ENCODE results near the gene CLEC18A.
A peak's percentile ranks its signal among the peaks of the same experiment; 100 is the strongest.

The CLEC18A gene

DNA sequence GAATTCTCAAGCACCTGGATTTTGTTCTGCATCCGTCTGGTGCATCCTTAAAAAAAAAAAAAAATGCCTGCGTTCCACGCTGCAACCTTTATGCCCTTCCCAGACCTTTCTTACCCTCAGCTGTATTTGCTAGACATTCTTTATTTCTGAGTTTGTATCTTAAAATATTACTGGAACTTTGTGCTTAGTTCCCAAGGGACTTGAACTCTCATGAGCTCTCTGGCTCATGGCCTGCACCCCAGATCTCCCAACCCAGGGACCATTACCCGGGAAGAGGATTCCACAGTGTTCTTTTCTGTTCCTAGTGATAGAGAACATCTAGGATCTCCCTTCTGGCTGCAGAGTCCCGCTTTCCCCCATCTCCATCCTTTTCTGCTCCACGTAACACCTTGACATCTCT lies 28.9 kb upstream of the CLEC18A start:
- TF ChIP-seq, protein P1, sequence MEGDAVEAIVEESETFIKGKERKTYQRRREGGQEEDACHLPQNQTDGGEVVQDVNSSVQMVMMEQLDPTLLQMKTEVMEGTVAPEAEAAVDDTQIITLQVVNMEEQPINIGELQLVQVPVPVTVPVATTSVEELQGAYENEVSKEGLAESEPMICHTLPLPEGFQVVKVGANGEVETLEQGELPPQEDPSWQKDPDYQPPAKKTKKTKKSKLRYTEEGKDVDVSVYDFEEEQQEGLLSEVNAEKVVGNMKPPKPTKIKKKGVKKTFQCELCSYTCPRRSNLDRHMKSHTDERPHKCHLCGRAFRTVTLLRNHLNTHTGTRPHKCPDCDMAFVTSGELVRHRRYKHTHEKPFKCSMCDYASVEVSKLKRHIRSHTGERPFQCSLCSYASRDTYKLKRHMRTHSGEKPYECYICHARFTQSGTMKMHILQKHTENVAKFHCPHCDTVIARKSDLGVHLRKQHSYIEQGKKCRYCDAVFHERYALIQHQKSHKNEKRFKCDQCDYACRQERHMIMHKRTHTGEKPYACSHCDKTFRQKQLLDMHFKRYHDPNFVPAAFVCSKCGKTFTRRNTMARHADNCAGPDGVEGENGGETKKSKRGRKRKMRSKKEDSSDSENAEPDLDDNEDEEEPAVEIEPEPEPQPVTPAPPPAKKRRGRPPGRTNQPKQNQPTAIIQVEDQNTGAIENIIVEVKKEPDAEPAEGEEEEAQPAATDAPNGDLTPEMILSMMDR (IDR thresholded peaks at IDR 0.05; ENCODE audit: low read depth, low read length, missing control alignments): no peak
- in situ Hi-C loops (cut with HindIII; ENCODE audit: low sequenced_read_pairs): no loop called here
- no peak for DNase-seq (ENCODE audit: low read depth)
- H3K4me3 ChIP-seq (ENCODE audit: low read depth, low read length): no peak overlapping the region

DNA sequence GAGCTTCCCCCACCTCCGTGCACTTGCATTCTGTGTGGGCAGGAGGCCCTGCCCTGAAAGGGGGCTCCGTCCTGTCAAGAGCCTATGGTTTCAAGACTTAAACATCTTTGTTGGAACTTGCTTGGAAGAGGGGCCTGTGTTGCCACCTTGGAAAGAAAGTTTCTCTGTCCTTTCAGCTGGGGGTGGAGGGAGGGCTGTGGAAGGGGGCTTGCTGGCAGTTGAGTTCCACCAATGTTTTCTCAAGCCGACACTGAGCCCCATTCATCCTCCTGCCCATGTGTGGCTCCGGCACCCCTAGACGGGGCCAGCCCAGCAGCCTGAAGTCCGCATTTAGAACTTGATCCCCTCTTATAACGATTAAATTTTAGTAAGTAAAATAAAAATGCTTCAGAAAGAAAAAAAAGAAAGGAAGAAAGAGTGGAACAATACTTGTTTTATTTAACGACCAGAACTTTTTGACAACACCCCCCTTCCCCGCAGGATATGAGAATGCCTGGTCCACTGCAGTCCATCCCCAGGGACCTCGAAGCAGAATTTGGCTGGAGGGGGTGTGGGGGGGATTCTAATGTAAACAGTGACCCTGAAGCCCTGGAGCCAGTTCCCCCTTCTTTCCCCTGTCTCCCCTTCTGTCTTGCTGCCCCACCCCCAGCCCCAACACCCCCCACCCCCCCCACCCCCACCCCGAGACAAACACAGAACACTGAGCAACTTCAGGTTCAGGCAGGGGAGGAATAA lies 26.9 kb upstream of the CLEC18A start:
- H3K4me3 ChIP-seq (ENCODE audit: low read depth, low read length): no peak overlapping the region
- TF ChIP-seq, protein P1 (IDR thresholded peaks at IDR 0.05; ENCODE audit: low read depth, low read length, missing control alignments): no peak
- DNase-seq (ENCODE audit: low read depth): no peak
- in situ Hi-C loops (cut with HindIII; ENCODE audit: low sequenced_read_pairs): no loop called here

DNA sequence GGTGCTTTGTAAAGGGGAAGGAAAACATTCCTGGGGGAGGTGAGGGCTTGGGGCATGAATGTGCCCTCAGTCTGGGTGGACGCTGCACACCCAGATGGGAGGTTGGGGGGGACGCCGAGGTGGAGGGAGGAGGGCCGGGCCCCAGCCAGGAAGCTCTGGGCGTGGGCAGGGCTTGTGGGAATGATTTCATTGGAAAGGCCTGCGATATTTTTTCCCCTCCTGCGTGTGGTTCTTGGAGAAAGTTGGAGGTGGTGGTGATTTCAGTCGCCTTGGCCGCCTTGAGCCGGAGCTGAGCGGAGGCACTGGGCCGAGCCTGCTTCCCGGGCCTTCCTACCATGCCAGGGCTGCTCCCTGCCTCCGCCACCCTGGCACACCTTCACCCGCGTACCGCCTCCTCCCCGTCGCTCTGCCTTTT lies 26.4 kb upstream of the CLEC18A start:
- no peak overlapping the region for H3K4me3 ChIP-seq (ENCODE audit: low read depth, low read length)
- DNase-seq (ENCODE audit: low read depth): peak; percentile 40
- TF ChIP-seq, protein P1 (IDR thresholded peaks at IDR 0.05; ENCODE audit: low read depth, low read length, missing control alignments): no peak
- in situ Hi-C loops (cut with HindIII; ENCODE audit: low sequenced_read_pairs): no loop called here

DNA sequence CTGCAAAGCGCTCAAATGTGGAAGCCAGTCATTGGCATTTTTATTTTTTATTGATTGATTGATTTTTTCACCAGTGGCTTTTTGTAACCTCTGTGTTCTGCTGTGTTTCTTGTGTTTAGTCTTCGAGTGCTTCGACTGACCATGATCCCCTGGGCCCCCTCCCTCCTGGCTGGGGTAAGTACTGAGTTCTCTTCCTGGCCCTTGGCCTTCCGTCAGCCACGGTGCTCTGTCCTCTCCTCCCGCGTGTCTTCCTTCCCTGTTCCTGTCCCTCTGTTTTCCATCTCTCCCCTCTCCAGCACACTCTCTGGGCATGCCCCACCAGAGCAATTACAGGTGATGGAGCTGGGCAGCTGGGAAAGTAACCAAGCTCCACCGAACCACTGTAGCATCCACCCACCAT lies 25.8 kb upstream of the CLEC18A start:
- no peak overlapping the region for H3K4me3 ChIP-seq (ENCODE audit: low read depth, low read length)
- TF ChIP-seq, protein P1 (IDR thresholded peaks at IDR 0.05; ENCODE audit: low read depth, low read length, missing control alignments): no peak
- in situ Hi-C loops (cut with HindIII; ENCODE audit: low sequenced_read_pairs): no loop called here
- DNase-seq (ENCODE audit: low read depth): no peak

DNA sequence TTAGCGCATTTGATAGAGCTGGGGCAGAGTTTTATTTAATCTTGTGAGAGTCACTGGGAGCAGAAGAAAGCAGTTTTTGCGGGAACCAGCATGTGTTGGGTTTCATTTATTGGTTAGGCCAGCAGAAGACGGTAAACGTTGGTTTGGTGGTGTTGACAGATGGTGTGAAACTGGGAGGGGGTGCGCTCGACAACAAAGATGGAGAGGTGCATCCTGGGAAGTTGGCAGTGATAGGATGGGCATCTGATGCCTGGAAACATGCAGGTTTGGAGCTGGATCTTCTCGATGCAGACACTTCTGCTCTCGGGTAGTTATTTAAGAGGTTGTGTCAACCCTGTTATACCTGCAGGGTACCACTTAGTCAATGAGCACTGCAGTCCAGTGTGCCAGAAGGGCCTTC lies 24.9 kb upstream of the CLEC18A start:
- no peak overlapping the region for H3K4me3 ChIP-seq (ENCODE audit: low read depth, low read length)
- TF ChIP-seq, protein P1 (IDR thresholded peaks at IDR 0.05; ENCODE audit: low read depth, low read length, missing control alignments): no peak
- DNase-seq (ENCODE audit: low read depth): no peak
- in situ Hi-C loops (cut with HindIII; ENCODE audit: low sequenced_read_pairs): no loop called here

DNA sequence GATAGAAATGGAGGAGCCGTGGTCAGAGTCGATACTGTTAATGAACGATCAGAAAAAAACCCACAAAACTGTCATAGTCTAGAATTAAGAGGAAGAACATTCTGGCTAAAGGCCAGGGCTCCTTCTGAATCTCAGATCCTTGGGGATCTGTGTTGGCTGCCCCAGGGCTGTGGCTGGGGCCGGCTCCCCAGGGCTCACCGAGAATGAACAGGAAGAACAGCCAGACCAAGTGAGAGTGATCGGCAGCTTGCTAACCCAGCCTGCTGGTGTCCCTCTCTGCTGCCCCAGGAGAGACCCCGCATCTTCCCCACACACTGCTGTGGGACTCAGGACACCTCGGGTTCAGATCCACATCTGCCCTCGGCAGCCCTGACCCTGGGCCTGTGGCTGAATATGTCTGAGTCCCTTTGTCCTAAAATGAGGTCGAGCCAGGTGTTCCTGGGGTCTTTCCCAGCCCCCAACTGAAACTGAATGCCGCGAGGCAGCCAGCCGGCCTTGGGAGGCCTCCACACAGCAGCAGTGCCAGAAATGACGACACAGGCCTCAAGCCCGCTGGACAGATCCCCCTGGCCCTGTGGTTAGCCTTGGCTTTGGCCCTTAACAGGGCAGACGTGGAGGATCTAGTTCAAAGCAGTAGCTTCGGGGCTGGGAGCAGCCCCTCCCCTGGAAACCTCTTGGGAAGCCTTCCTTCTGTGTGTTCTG lies 23.9 kb upstream of the CLEC18A start:
- TF ChIP-seq, protein P1 (IDR thresholded peaks at IDR 0.05; ENCODE audit: low read depth, low read length, missing control alignments): no peak
- no peak overlapping the region for H3K4me3 ChIP-seq (ENCODE audit: low read depth, low read length)
- in situ Hi-C loops (cut with HindIII; ENCODE audit: low sequenced_read_pairs): no loop called here
- DNase-seq (ENCODE audit: low read depth): peak; percentile 72

Data from astrocyte of the cerebellum (primary cell).